ENCODE measurements around the gene TEFM.

TEFM gene

DNA sequence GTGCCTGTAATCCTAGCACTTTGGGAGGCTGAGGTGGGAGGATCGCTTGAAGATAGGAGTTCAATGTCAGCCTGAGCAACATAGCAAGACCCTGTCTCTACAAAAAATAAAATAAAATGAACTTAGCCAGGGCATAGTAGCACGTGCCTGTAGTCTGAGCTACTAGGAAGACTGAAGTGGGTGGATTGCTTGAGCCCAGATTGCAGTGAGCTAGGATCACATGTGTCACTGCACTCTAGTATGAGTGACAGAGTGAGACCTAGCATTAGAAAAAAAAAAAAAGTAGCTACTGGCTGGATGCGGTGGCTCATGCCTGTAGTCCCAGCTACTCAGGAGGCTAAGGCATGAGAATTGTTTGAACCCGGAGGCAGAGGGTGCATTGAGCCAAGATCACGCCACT lies 21.7 kb upstream of the TEFM start:
- H3K9me3 ChIP-seq (ENCODE audit: low read length): no peaks in the 10 kb centered on the region
- H3K9ac ChIP-seq (ENCODE audit: low read length): no peak overlapping the region
- peaks cover 5% of the 10 kb centered on the region; the same call in 1 of the 2 replicates for H3K36me3 ChIP-seq (ENCODE audit: insufficient read depth, low read length)
- H3K79me2 ChIP-seq (ENCODE audit: insufficient read depth, low read length): no peaks in the 10 kb centered on the region
- H2AFZ ChIP-seq (ENCODE audit: low read length): no peak overlapping the region
- H3K4me1 ChIP-seq (ENCODE audit: insufficient read depth, low read length, severe bottlenecking): peaks cover under 1% of the 10 kb centered on the region
- no peaks in the 10 kb centered on the region for H3K9me2 ChIP-seq (ENCODE audit: low read depth, low read length)
- no peak overlapping the region for H3K4me2 ChIP-seq (ENCODE audit: low read length)
- no peak overlapping the region for H3K27ac ChIP-seq (ENCODE audit: low read depth, low read length, poor library complexity, severe bottlenecking)
- H3F3A ChIP-seq (ENCODE audit: insufficient read depth, low read length): no peaks in the 10 kb centered on the region
- H3K27me3 ChIP-seq (ENCODE audit: insufficient read depth, low read length): no peaks in the 10 kb centered on the region
- H4K20me1 ChIP-seq (ENCODE audit: insufficient read depth, low read length): no peaks in the 10 kb centered on the region
- TF ChIP-seq EZH2 (IDR thresholded peaks at IDR 0.05; ENCODE audit: borderline replicate concordance, low read length): no peak
- no peak for TF ChIP-seq CTCF (IDR thresholded peaks at IDR 0.05; ENCODE audit: low read length)
- H3K4me3 ChIP-seq (ENCODE audit: low read depth, low read length, poor library complexity, severe bottlenecking): no peak overlapping the region

- peaks cover 5% of the 10 kb centered on the region; the same call in 1 of the 2 replicates for H3K36me3 ChIP-seq (ENCODE audit: insufficient read depth, low read length)
- no peak overlapping the region for H3K4me2 ChIP-seq (ENCODE audit: low read length)
- H3K9me2 ChIP-seq (ENCODE audit: low read depth, low read length): no peaks in the 10 kb centered on the region
- H3K27me3 ChIP-seq (ENCODE audit: insufficient read depth, low read length): no peaks in the 10 kb centered on the region
- no peaks in the 10 kb centered on the region for H3K9me3 ChIP-seq (ENCODE audit: low read length)
- no peak overlapping the region for H3K9ac ChIP-seq (ENCODE audit: low read length)
- no peak overlapping the region for H2AFZ ChIP-seq (ENCODE audit: low read length)
- no peaks in the 10 kb centered on the region for H4K20me1 ChIP-seq (ENCODE audit: insufficient read depth, low read length)
- TF ChIP-seq CTCF (IDR thresholded peaks at IDR 0.05; ENCODE audit: low read length) (no peak), EZH2 (IDR thresholded peaks at IDR 0.05; ENCODE audit: borderline replicate concordance, low read length) (no peak)
- H3K4me1 ChIP-seq (ENCODE audit: insufficient read depth, low read length, severe bottlenecking): peaks cover 11% of the 10 kb centered on the region
- no peaks in the 10 kb centered on the region for H3F3A ChIP-seq (ENCODE audit: insufficient read depth, low read length)
- no peaks in the 10 kb centered on the region for H3K79me2 ChIP-seq (ENCODE audit: insufficient read depth, low read length)
- no peak overlapping the region for H3K4me3 ChIP-seq (ENCODE audit: low read depth, low read length, poor library complexity, severe bottlenecking)
- no peak overlapping the region for H3K27ac ChIP-seq (ENCODE audit: low read depth, low read length, poor library complexity, severe bottlenecking)
Observed at GRCh38 chr17:30926516-30926915, 20.5 kb upstream of the TEFM start.

DNA sequence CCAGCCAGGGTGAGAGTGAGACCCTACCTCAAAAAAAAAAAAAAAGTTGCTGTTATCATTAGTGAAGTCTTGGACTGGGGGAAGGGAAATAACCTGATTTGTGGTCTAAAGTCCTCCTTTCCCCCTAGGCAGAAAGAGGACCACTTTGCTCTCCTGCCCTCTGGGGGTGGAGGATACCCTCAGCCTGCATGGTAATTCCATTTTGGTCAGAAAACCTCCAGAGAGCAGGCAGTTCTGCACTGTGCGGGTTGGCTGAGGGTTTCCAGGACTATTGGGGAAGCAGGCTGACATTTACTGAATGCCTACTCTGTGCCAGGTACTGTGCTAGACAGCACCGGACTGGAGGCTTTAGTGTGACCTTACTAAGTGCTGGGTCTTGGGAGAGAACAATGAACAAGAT lies 18.3 kb upstream of the TEFM start:
- Histone ChIP-seq H3K4me3 (ENCODE audit: low read depth, low read length, poor library complexity, severe bottlenecking) (no peak overlapping the region), H3K9me3 (ENCODE audit: low read length) (no peaks in the 10 kb centered on the region), H3K9me2 (ENCODE audit: low read depth, low read length) (no peaks in the 10 kb centered on the region), H3F3A (ENCODE audit: insufficient read depth, low read length) (no peaks in the 10 kb centered on the region), H3K36me3 (ENCODE audit: insufficient read depth, low read length) (no peaks in the 10 kb centered on the region), H3K27ac (ENCODE audit: low read depth, low read length, poor library complexity, severe bottlenecking) (no peak overlapping the region), H3K4me2 (ENCODE audit: low read length) (no peak overlapping the region), H4K20me1 (ENCODE audit: insufficient read depth, low read length) (no peaks in the 10 kb centered on the region), H2AFZ (ENCODE audit: low read length) (no peak overlapping the region), H3K27me3 (ENCODE audit: insufficient read depth, low read length) (no peaks in the 10 kb centered on the region), H3K79me2 (ENCODE audit: insufficient read depth, low read length) (no peaks in the 10 kb centered on the region), H3K4me1 (ENCODE audit: insufficient read depth, low read length, severe bottlenecking) (peaks cover 19% of the 10 kb centered on the region), H3K9ac (ENCODE audit: low read length) (no peak overlapping the region)
- no peak for TF ChIP-seq EZH2 (IDR thresholded peaks at IDR 0.05; ENCODE audit: borderline replicate concordance, low read length)
- TF ChIP-seq CTCF (IDR thresholded peaks at IDR 0.05; ENCODE audit: low read length): no peak
